IMR-90 (cell line): Measurements from ENCODE around the gene OOSP1.

Source experiments
- CEBPB ChIP-seq: IDR thresholded peaks from 2 replicates; pipeline ENCODE4 v1.6.1; 2012; ENCODE audit warnings: low read depth, low read length, improper control_type of control experiment
- CTCF ChIP-seq: conservative IDR thresholded peaks from 2 replicates; pipeline ENCODE4 v1.5.1; 2012; ENCODE audit warnings: mild to moderate bottlenecking, low read depth, low read length, improper control_type of control experiment
- FOS ChIP-seq: fragments of 150-350 bp; IDR thresholded peaks from 2 replicates; pipeline ENCODE4 v1.6.1; 2016; ENCODE audit warnings: low read depth, low read length
- MAFK ChIP-seq: IDR thresholded peaks from 2 replicates; pipeline ENCODE4 v1.6.1; 2012; ENCODE audit warnings: low read depth, low read length, improper control_type of control experiment
- MAZ ChIP-seq: IDR thresholded peaks from 2 replicates; pipeline ENCODE4 v1.6.1; 2012; ENCODE audit warnings: low read depth, mild to moderate bottlenecking, low read length, improper control_type of control experiment, moderate library complexity, borderline replicate concordance
- MXI1 ChIP-seq: IDR thresholded peaks from 2 replicates; pipeline ENCODE4 v1.6.1; 2012; ENCODE audit warnings: low read depth, mild to moderate bottlenecking, low read length, moderate library complexity, borderline replicate concordance
- POLR2A ChIP-seq: IDR thresholded peaks from 2 replicates; pipeline ENCODE4 v1.6.1; 2012; ENCODE audit warnings: mild to moderate bottlenecking, low read depth, low read length
- RAD21 ChIP-seq: IDR thresholded peaks from 2 replicates; pipeline ENCODE4 v1.6.1; 2012; ENCODE audit warnings: low read length, improper control_type of control experiment
- RCOR1 ChIP-seq: IDR thresholded peaks from 2 replicates; pipeline ENCODE4 v1.6.1; 2012; ENCODE audit warnings: mild to moderate bottlenecking, low read length, improper control_type of control experiment; ENCODE audit not compliant: insufficient replicate concordance
- RFX5 ChIP-seq: IDR thresholded peaks from 2 replicates; pipeline ENCODE4 v1.8.0; 2012; ENCODE audit warnings: low read depth, mild to moderate bottlenecking, low read length, moderate library complexity
- TF ChIP-seq, protein P1 (sequence below): fragments of 150-350 bp; IDR thresholded peaks from 2 replicates; pipeline ENCODE4 v1.6.1; 2016; ENCODE audit warnings: low read depth, mild to moderate bottlenecking, low read length, moderate library complexity, borderline replicate concordance

GRCh38 chr11:59957094-59957493 lies 18.9 kb downstream of the OOSP1 start:
- no peak for TF ChIP-seq CTCF
- TF ChIP-seq POLR2A = no peak
- TF ChIP-seq RAD21 = no peak
- no peak for TF ChIP-seq RCOR1
- TF ChIP-seq, protein P1, sequence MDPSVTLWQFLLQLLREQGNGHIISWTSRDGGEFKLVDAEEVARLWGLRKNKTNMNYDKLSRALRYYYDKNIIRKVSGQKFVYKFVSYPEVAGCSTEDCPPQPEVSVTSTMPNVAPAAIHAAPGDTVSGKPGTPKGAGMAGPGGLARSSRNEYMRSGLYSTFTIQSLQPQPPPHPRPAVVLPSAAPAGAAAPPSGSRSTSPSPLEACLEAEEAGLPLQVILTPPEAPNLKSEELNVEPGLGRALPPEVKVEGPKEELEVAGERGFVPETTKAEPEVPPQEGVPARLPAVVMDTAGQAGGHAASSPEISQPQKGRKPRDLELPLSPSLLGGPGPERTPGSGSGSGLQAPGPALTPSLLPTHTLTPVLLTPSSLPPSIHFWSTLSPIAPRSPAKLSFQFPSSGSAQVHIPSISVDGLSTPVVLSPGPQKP = no peak
- TF ChIP-seq MAZ = no peak
- TF ChIP-seq FOS = no peak
- no peak for TF ChIP-seq RFX5
- no peak for TF ChIP-seq MAFK
- no peak for TF ChIP-seq CEBPB
- TF ChIP-seq MXI1 = no peak
